HL-60 (cell line): ENCODE measurements around the gene SORL1.

ENCODE experiments used
- DNase-seq, 2 experiments: peaks; one replicate each; pipeline ENCODE4 v3.0.0-alpha.2; 2010 to 2020; ENCODE audit warnings: low read depth in 1 of 2, low spot score in 1 of 2
- H3K27ac ChIP-seq: fragments of 250-450 bp; sonication (Bioruptor Pico); replicated peaks from 2 replicates; pipeline ENCODE4 v1.5.1; 2020; ENCODE audit warnings: mild to moderate bottlenecking, moderate library complexity
- H3K27me3 ChIP-seq: fragments of 250-450 bp; sonication (Bioruptor Pico); 2 replicates; pipeline ENCODE4 v1.5.1; 2021; ENCODE audit warnings: mild to moderate bottlenecking, moderate library complexity; ENCODE audit not compliant: insufficient read depth, poor library complexity, severe bottlenecking
- H3K4me3 ChIP-seq: replicated peaks from 2 replicates; pipeline ENCODE4 v1.5.1; 2011; ENCODE audit warnings: mild to moderate bottlenecking, control low read depth, low read length; ENCODE audit not compliant: insufficient read depth
- CTCF ChIP-seq: IDR thresholded peaks from one replicate; pipeline ENCODE4 v1.5.1; 2011; ENCODE audit warnings: low read length, control low read depth, inconsistent platforms; ENCODE audit not compliant: insufficient read depth
- GABPA ChIP-seq: IDR thresholded peaks from 2 replicates; pipeline ENCODE4 v1.6.1; 2012; ENCODE audit warnings: low read depth
- POLR2AphosphoS5 ChIP-seq: IDR thresholded peaks from 2 replicates; pipeline ENCODE4 v1.6.1; 2012; ENCODE audit warnings: low read depth
- REST ChIP-seq: IDR thresholded peaks from 2 replicates; pipeline ENCODE4 v1.6.1; 2012; ENCODE audit warnings: low read depth; ENCODE audit not compliant: insufficient replicate concordance
- SPI1 ChIP-seq: IDR thresholded peaks from 2 replicates; pipeline ENCODE4 v1.6.1; 2012; ENCODE audit warnings: low read depth, mild to moderate bottlenecking, borderline replicate concordance

Gene SORL1

GRCh38 chr11:121580154-121580553 is 128.0 kb downstream of the SORL1 start:
- no peaks in the 10 kb centered on the region for H3K27me3 ChIP-seq
- no peak for DNase-seq
- peak overlapping the region; percentile 83 for H3K27ac ChIP-seq
- TF ChIP-seq REST (no peak), CTCF (no peak), GABPA (no peak), POLR2AphosphoS5 (no peak), SPI1 (no peak)
- no peak overlapping the region for H3K4me3 ChIP-seq

GRCh38 chr11:121581607-121582006 is 129.5 kb downstream of the SORL1 start:
- H3K4me3 ChIP-seq: no peak overlapping the region
- TF ChIP-seq REST (no peak), POLR2AphosphoS5 (no peak), CTCF (no peak), SPI1 (no peak), GABPA (no peak)
- peak overlapping the region; percentile 82 for H3K27ac ChIP-seq
- no peaks in the 10 kb centered on the region for H3K27me3 ChIP-seq
- DNase-seq: no peak

GRCh38 chr11:121582296-121582695 is 130.2 kb downstream of the SORL1 start:
- peak; percentile 55; the same call in 1 of the 2 replicates for TF ChIP-seq GABPA
- peak; percentile 74 for TF ChIP-seq POLR2AphosphoS5
- TF ChIP-seq SPI1: peak; percentile 60; the same call in 1 of the 2 replicates
- TF ChIP-seq REST: no peak
- no peak for TF ChIP-seq CTCF
- H3K4me3 ChIP-seq: no peak overlapping the region
- peak in 1 of 2 experiments; percentile 77 for DNase-seq
- H3K27me3 ChIP-seq: no peaks in the 10 kb centered on the region
- peak overlapping the region; percentile 82 for H3K27ac ChIP-seq
